ENCODE results near the gene TF. TPM values are rescaled to one million over a fixed set of nuclear protein-coding genes. Genes with fewer than 3 reads are reported as not detected.

TF gene
- total and polyA plus RNA-seq, 10 donors: 1.7 to 81.8 (median 3.9) TPM

- Histone ChIP-seq H3K4me3 (no peak overlapping the region), H3K4me1 (no peaks in the 10 kb centered on the region), H3K27ac (no peak overlapping the region), H3K36me3 (no peaks in the 10 kb centered on the region), H3K27me3 (replicated peaks in 1 of 7) (peaks cover 0 to 4% (median 0%) of the 10 kb centered on the region in 7 donors), H3K9me3 (no peaks in the 10 kb centered on the region)
- DNase-seq: no peak
- intact Hi-C loops (cut with DNase I; ENCODE audit: low total_unique reads): no loop called here
- WGBS, 5 donors: 61 to 91% (median 75%) methylated on average over 3 of the region's 3 CpGs
- TF ChIP-seq CTCF (IDR thresholded peaks at IDR 0.05 in 8 of 11, conservative IDR thresholded peaks at IDR 0.05 in 3 of 11) (no peak), POLR2AphosphoS5 (IDR thresholded peaks at IDR 0.05) (no peak), POLR2A (IDR thresholded peaks at IDR 0.05) (no peak)
Observed at GRCh38 chr3:133709139-133709750, 36.9 kb upstream of the TF start.

- Histone ChIP-seq H3K4me3 (no peak overlapping the region), H3K36me3 (no peaks in the 10 kb centered on the region), H3K27ac (no peak overlapping the region), H3K27me3 (replicated peaks in 1 of 7) (peaks cover 0 to 4% (median 0%) of the 10 kb centered on the region in 7 donors), H3K4me1 (no peaks in the 10 kb centered on the region), H3K9me3 (no peaks in the 10 kb centered on the region)
- WGBS, 5 donors: 45 to 84% (median 63%) methylated on average over 4 of the region's 4 CpGs
- TF ChIP-seq CTCF (IDR thresholded peaks at IDR 0.05 in 8 of 11, conservative IDR thresholded peaks at IDR 0.05 in 3 of 11): no peak
- no peak for TF ChIP-seq POLR2AphosphoS5 (IDR thresholded peaks at IDR 0.05)
- TF ChIP-seq POLR2A (IDR thresholded peaks at IDR 0.05): no peak
- intact Hi-C loops (cut with DNase I; ENCODE audit: low total_unique reads): no loop called here
- DNase-seq: no peak
Observed at GRCh38 chr3:133711013-133711412, 35.2 kb upstream of the TF start.

GRCh38 chr3:133712017-133712416 lies 34.2 kb upstream of the TF start:
- DNase-seq: no peak
- Histone ChIP-seq H3K36me3 (no peaks in the 10 kb centered on the region), H3K27me3 (replicated peaks in 1 of 7) (no peaks in the 10 kb centered on the region), H3K4me1 (no peaks in the 10 kb centered on the region), H3K9me3 (no peaks in the 10 kb centered on the region), H3K4me3 (no peak overlapping the region), H3K27ac (no peak overlapping the region)
- WGBS, 5 donors: 84 to 89% (median 88%) methylated on average over 5 of the region's 5 CpGs
- intact Hi-C loops (cut with DNase I; ENCODE audit: low total_unique reads): no loop called here
- no peak for TF ChIP-seq POLR2A (IDR thresholded peaks at IDR 0.05)
- no peak for TF ChIP-seq CTCF (IDR thresholded peaks at IDR 0.05 in 8 of 11, conservative IDR thresholded peaks at IDR 0.05 in 3 of 11)
- no peak for TF ChIP-seq POLR2AphosphoS5 (IDR thresholded peaks at IDR 0.05)

GRCh38 chr3:133713347-133713746 lies 32.8 kb upstream of the TF start:
- Histone ChIP-seq H3K4me1 (no peaks in the 10 kb centered on the region), H3K27ac (no peak overlapping the region), H3K36me3 (no peaks in the 10 kb centered on the region), H3K9me3 (peaks cover 0 to 4% (median 0%) of the 10 kb centered on the region in 8 donors), H3K4me3 (no peak overlapping the region), H3K27me3 (replicated peaks in 1 of 7) (no peaks in the 10 kb centered on the region)
- WGBS, 5 donors: 83 to 92% (median 88%) methylated on average over 5 of the region's 5 CpGs
- intact Hi-C loops (cut with DNase I; ENCODE audit: low total_unique reads): no loop called here
- TF ChIP-seq POLR2A (IDR thresholded peaks at IDR 0.05) (no peak), POLR2AphosphoS5 (IDR thresholded peaks at IDR 0.05) (no peak)
- no peak for DNase-seq
